GM12878 (cell line): ENCODE measurements around the gene HYAL1. TPM values are rescaled to one million over a fixed set of nuclear protein-coding genes. Genes with fewer than 3 reads are reported as not detected.

Experiments used
- ATAC-seq: fragments of 200-7000 bp; cut with Tn5 transposase; 3 replicates; pipeline ENCODE4 v1.9.1; 2020; ENCODE audit warnings: mild to moderate bottlenecking, moderate library complexity
- BruUV-seq: library from RNA; stranded (reverse); fragments of 400-500 nt; replicated peaks from 2 replicates; lab custom pipeline; 2021; lab: Mats Ljungman, UMichigan
- CTCF ChIA-PET: fragments of 300-600 bp; sonication (Branson Sonifier 250); formaldehyde crosslinking; extraction: SDS; loops from one replicate; lab custom pipeline; 2021; ENCODE audit warnings: inconsistent platforms; lab: Yijun Ruan, JAX
- POLR2A ChIA-PET: fragments of 350-600 bp; formaldehyde crosslinking; extraction: SDS; loops from one replicate; lab custom pipeline; 2021; ENCODE audit warnings: inconsistent platforms; lab: Charles Lee
- RAD21 ChIA-PET: fragments of 300-600 bp; sonication (Branson Sonifier 250); formaldehyde crosslinking; loops from one replicate; lab custom pipeline; 2023; ENCODE audit warnings: antibody characterized with exemption; ENCODE audit not compliant: unreplicated experiment; lab: Charles Lee
- SMC1A ChIA-PET: fragments of 300-600 bp; sonication (Branson Sonifier 250); formaldehyde crosslinking; loops from one replicate; lab custom pipeline; 2023; ENCODE audit not compliant: unreplicated experiment, uncharacterized antibody; lab: Charles Lee
- DNase-seq: peaks from one replicate; pipeline ENCODE4 v3.0.0-alpha.2; 2011; ENCODE audit warnings: low read depth, low spot score
- FAIRE-seq: peaks from 3 replicates; lab custom pipeline; 2011; peaks lifted over from hg19 to GRCh38; lab: Jason Lieb, UNC
- H2AFZ ChIP-seq: 2 replicates; pipeline ENCODE4 v1.6.0; 2011; ENCODE audit warnings: low read depth, low read length, control low read depth; ENCODE audit not compliant: control insufficient read depth
- H3K27ac ChIP-seq: 2 replicates; pipeline ENCODE4 v1.5.1; 2011; ENCODE audit warnings: control low read depth; ENCODE audit not compliant: control insufficient read depth, insufficient read depth
- H3K27me3 ChIP-seq, 2 experiments: replicated peaks in 1 of 2; 2 replicates each; pipeline versions ENCODE4 v1.6.0 to v1.6.1; 2011; ENCODE audit warnings: low read length in 1 of 2; ENCODE audit not compliant: control insufficient read depth in 2 of 2, insufficient read depth in 2 of 2
- H3K36me3 ChIP-seq, 2 experiments: 2 replicates each; pipeline ENCODE4 v1.5.1; 2011; ENCODE audit warnings: low read length in 1 of 2; ENCODE audit not compliant: control insufficient read depth in 2 of 2, insufficient read depth in 2 of 2
- H3K4me1 ChIP-seq: 2 replicates; pipeline ENCODE4 v1.6.1; 2011; ENCODE audit warnings: mild to moderate bottlenecking, low read length, moderate library complexity, mixed read lengths; ENCODE audit not compliant: control insufficient read depth, insufficient read depth
- H3K4me2 ChIP-seq: 2 replicates; pipeline ENCODE4 v1.6.0; 2011; ENCODE audit warnings: control low read depth; ENCODE audit not compliant: control insufficient read depth, insufficient read depth
- H3K4me3 ChIP-seq: fragments of 200-600 bp; sonication (generic); 2 replicates; pipeline ENCODE4 v1.5.1; 2016
- H3K79me2 ChIP-seq: 2 replicates; pipeline ENCODE4 v1.6.0; 2011; ENCODE audit warnings: low read length; ENCODE audit not compliant: control insufficient read depth, insufficient read depth
- H3K9ac ChIP-seq: 2 replicates; pipeline ENCODE4 v1.8.0; 2011; ENCODE audit warnings: low read length, control low read depth, mixed read lengths; ENCODE audit not compliant: control insufficient read depth, insufficient read depth
- H3K9me3 ChIP-seq: replicated peaks from 3 replicates; pipeline ENCODE4 v1.5.1; 2011; ENCODE audit warnings: mild to moderate bottlenecking, low read length; ENCODE audit not compliant: control insufficient read depth, insufficient read depth
- H4K20me1 ChIP-seq: 2 replicates; pipeline ENCODE4 v1.6.0; 2011; ENCODE audit not compliant: control insufficient read depth, insufficient read depth
- BACH1 ChIP-seq: fragments of 450-650 bp; IDR thresholded peaks from 2 replicates; pipeline ENCODE4 v1.6.1; 2017; ENCODE audit warnings: mild to moderate bottlenecking, borderline replicate concordance
- CEBPB ChIP-seq, 2 experiments: fragments of 150-350 bp in 1 of 2; IDR thresholded peaks; 2 replicates each; pipeline ENCODE4 v1.6.1; 2012 to 2014; ENCODE audit warnings: low read depth in 2 of 2, low read length in 2 of 2, borderline replicate concordance in 1 of 2, inconsistent platforms in 1 of 2
- CHD1 ChIP-seq: IDR thresholded peaks from 2 replicates; pipeline ENCODE4 v1.6.1; 2012; ENCODE audit warnings: low read depth, low read length, improper control_type of control experiment
- CREM ChIP-seq: IDR thresholded peaks from 2 replicates; pipeline ENCODE4 v1.6.1; 2014; ENCODE audit warnings: antibody characterized with exemption, low read depth
- E4F1 ChIP-seq: fragments of 450-650 bp; IDR thresholded peaks from 2 replicates; pipeline ENCODE4 v1.6.1; 2018; ENCODE audit warnings: borderline replicate concordance, mild to moderate bottlenecking; ENCODE audit not compliant: partially characterized antibody
- HCFC1 ChIP-seq: fragments of 150-350 bp; IDR thresholded peaks from 2 replicates; pipeline ENCODE4 v1.6.1; 2014; ENCODE audit warnings: low read length
- HDAC2 ChIP-seq: fragments of 200-600 bp; sonication (generic); IDR thresholded peaks from 2 replicates; pipeline ENCODE4 v1.6.1; 2017
- JUNB ChIP-seq: IDR thresholded peaks from 2 replicates; pipeline ENCODE4 v1.6.1; 2016; ENCODE audit warnings: antibody characterized with exemption, mild to moderate bottlenecking
- NFIC ChIP-seq: IDR thresholded peaks from 2 replicates; pipeline ENCODE4 v1.6.1; 2012; ENCODE audit warnings: low read depth, mild to moderate bottlenecking, inconsistent platforms, low read length, moderate library complexity
- NFXL1 ChIP-seq: fragments of 450-650 bp; IDR thresholded peaks from 2 replicates; pipeline ENCODE4 v1.6.1; 2017; ENCODE audit warnings: antibody characterized with exemption, mild to moderate bottlenecking, borderline replicate concordance
- NFYB ChIP-seq: IDR thresholded peaks from 2 replicates; pipeline ENCODE4 v1.6.1; 2011; ENCODE audit warnings: low read depth, mild to moderate bottlenecking, low read length, improper control_type of control experiment, moderate library complexity; ENCODE audit not compliant: insufficient read depth
- NR2C1 ChIP-seq: fragments of 450-650 bp; IDR thresholded peaks from 2 replicates; pipeline ENCODE4 v1.6.1; 2017; ENCODE audit warnings: antibody characterized with exemption, mild to moderate bottlenecking, moderate library complexity
- POLR2AphosphoS2 ChIP-seq: IDR thresholded peaks from 2 replicates; pipeline ENCODE4 v1.6.1; 2011; ENCODE audit warnings: low read depth, mild to moderate bottlenecking, low read length, improper control_type of control experiment, moderate library complexity
- RBBP5 ChIP-seq: fragments of 200-600 bp; sonication (generic); conservative IDR thresholded peaks from 2 replicates; pipeline ENCODE4 v1.6.1; 2016
- SKIL ChIP-seq: fragments of 450-650 bp; IDR thresholded peaks from 2 replicates; pipeline ENCODE4 v1.6.1; 2017; ENCODE audit warnings: mild to moderate bottlenecking, low read depth, inconsistent platforms; ENCODE audit not compliant: poor library complexity, severe bottlenecking
- SREBF2 ChIP-seq: IDR thresholded peaks from 2 replicates; pipeline ENCODE4 v1.6.1; 2012; ENCODE audit warnings: mild to moderate bottlenecking, low read length
- SRF ChIP-seq, 2 experiments: IDR thresholded peaks; 2 replicates each; pipeline ENCODE4 v1.6.1; 2011; ENCODE audit warnings: low read depth in 2 of 2, low read length in 2 of 2, mild to moderate bottlenecking in 1 of 2, moderate library complexity in 1 of 2
- TCF12 ChIP-seq: IDR thresholded peaks from 2 replicates; pipeline ENCODE4 v1.6.1; 2011; ENCODE audit warnings: low read depth, mild to moderate bottlenecking, low read length
- USF1 ChIP-seq: IDR thresholded peaks from 2 replicates; pipeline ENCODE4 v1.6.1; 2011; ENCODE audit warnings: borderline replicate concordance, low read depth, mild to moderate bottlenecking, moderate library complexity, mixed read lengths, low read length; ENCODE audit not compliant: insufficient read depth; ENCODE audit errors: extremely low read length
- YBX1 ChIP-seq: fragments of 450-650 bp; IDR thresholded peaks from 2 replicates; pipeline ENCODE4 v1.6.1; 2016; ENCODE audit warnings: antibody characterized with exemption
- WGBS: methylation state at CpG from one replicate; pipeline ENCODE4 v1.1.6; 2016; ENCODE audit warnings: low lambda C conversion rate; ENCODE audit not compliant: insufficient replicate concordance, insufficient coverage; ENCODE audit errors: missing lambda C conversion rate; 5-methylcytosine and 5-hydroxymethylcytosine counted together
- in situ Hi-C: fragments of 300-500 bp; cut with MboI; formaldehyde crosslinking; loops from 9 replicates; pipeline ENCODE4 v1.14.3; 2018; ENCODE audit warnings: mixed read lengths
- intact Hi-C: fragments of 100-400 bp; cut with micrococcal nuclease; formaldehyde crosslinking; loops from one replicate; pipeline ENCODE4 v1.14.2; 2022; ENCODE audit not compliant: unreplicated experiment
- polyA plus RNA-seq, 11 experiments: library from polyadenylated mRNA; depleted of rRNA in 4 of 11; unstranded in 6 of 11; stranded (reverse) in 5 of 11; fragments of >200 nt; fragmentation: Nextera tagmentation in 4 of 11; fragmentation: Illumina TruSeq in 1 of 11; extraction: Ambion mirVana in 4 of 11; extraction: Trizol in 1 of 11; gene quantifications; 1 replicate in 1 of 11; 2 replicates in 10 of 11; pipeline versions ENCODE4 v1.2.1 to v1.2.3, GENCODE V29; 2011 to 2016; ENCODE audit warnings: inconsistent platforms in 2 of 11, missing spikeins in 2 of 11, low read depth in 1 of 11
- total RNA-seq, 4 experiments: library from RNA; depleted of rRNA in 3 of 4; stranded (reverse); fragments of >200 nt in 3 of 4; fragmentation: Illumina TruSeq in 1 of 4; extraction: Trizol in 1 of 4; gene quantifications; 2 replicates each; pipeline versions ENCODE4 v1.2.1 to v1.2.3, GENCODE V29; 2013 to 2021

The HYAL1 gene
- total and polyA plus RNA-seq, 10 of the 15 experiments (the other 5 are each of a cell fraction or from before 2014, with no cell fraction given), result 0.04 to 0.55 (median 0.18) TPM; not detected in 2

DNA sequence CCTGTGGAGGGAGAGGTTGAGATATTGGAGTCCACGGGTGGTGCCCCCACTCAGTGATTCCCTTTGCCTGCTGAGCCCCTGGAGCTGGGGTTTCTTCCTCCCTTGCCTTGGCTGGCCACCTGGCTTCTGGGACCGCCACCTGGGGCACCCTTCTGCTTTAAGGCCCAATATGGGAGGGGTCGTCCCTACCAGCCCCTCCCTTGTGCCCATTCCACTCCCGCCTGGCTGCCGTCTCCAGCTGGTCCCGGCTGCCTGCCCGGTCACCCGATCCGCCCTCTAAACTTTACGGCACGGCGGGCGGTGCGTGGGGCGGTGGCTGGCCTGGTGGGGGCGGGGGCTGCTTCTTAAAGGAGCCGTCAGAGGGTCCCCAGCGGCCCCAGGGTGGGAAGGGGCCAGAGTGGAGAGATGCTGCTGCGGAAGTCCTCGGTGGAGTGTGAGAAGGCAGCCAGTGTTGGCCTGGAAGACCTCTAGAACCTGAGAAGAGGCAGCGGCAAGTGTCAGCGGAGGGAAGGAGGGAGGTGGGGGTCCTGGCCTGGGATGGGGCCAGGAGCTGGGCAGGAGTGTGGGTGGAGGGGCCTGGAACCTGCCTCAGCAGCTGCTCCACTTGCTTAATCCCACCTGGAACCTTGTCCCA is 36.0 kb downstream of the HYAL1 start:
- no peak for ATAC-seq
- TF ChIP-seq CHD1 (no peak), NR2C1 (no peak), TCF12 (no peak), HDAC2 (no peak), USF1 (no peak), HCFC1 (no peak), NFYB (no peak), BACH1 (no peak), NFIC (no peak), RBBP5 (no peak), SKIL (no peak), SRF (IDR thresholded peaks at IDR 0.05; ENCODE audit: low read depth in 2 of 2, low read length in 2 of 2) (no peak), CEBPB (IDR thresholded peaks at IDR 0.05; ENCODE audit: borderline replicate concordance in 1 of 2, low read depth in 2 of 2, low read length in 2 of 2) (no peak), POLR2AphosphoS2 (no peak), SREBF2 (no peak), YBX1 (no peak), NFXL1 (no peak), E4F1 (no peak), JUNB (no peak), CREM (no peak)
- DNase-seq, result no peak
- ChIA-PET RAD21 (interaction anchor here (1.4 kb wide), 1 partner anchor 21 kb away, joined by 3 read pairs; no protein-coding TSS in a partner anchor), SMC1A (no interaction called here), CTCF (interaction anchor here (1.0 to 1.9 kb wide), 3 partner anchors 19 to 41 kb away, joined by 3 to 6 read pairs (median 6); no protein-coding TSS in a partner anchor), POLR2A (no interaction called here)
- no peak overlapping the region for H3K27ac ChIP-seq
- no peaks in the 10 kb centered on the region for H3K36me3 ChIP-seq
- in situ Hi-C loops, result no loop called here
- 11% methylated on average over 21 of the region's 22 CpGs for WGBS
- FAIRE-seq, result no peak
- no peak overlapping the region for H2AFZ ChIP-seq
- H3K27me3 ChIP-seq, result peaks cover 0 to 4% of the 10 kb centered on the region in 2 experiments; a peak in 1 of 4 replicates
- H3K9me3 ChIP-seq, result no peaks in the 10 kb centered on the region
- no peak overlapping the region for H3K9ac ChIP-seq
- BruUV-seq, result no TSS peak
- H3K4me3 ChIP-seq, result no peak overlapping the region
- intact Hi-C loops, result no loop called here
- no peaks in the 10 kb centered on the region for H4K20me1 ChIP-seq
- H3K4me2 ChIP-seq, result no peak overlapping the region
- no peaks in the 10 kb centered on the region for H3K79me2 ChIP-seq
- no peaks in the 10 kb centered on the region for H3K4me1 ChIP-seq
